Activated CD8-positive, alpha-beta memory T cell treated with anti-CD3 and anti-CD28 coated beads, Interleukin-2, amount 50 U/mL, for 24 hours (primary cell): ENCODE results near the gene TNFAIP3.
"Not testable (repeated sequence)": the region's sequence is repeated elsewhere in the genome, so short reads cannot be mapped to it uniquely, and the experiment has no call there.

Source experiments
- DNase-seq: peaks from one replicate; pipeline ENCODE4 v3.0.0-alpha.2; 2020; ENCODE audit errors: extremely low read depth

The TNFAIP3 gene

DNA sequence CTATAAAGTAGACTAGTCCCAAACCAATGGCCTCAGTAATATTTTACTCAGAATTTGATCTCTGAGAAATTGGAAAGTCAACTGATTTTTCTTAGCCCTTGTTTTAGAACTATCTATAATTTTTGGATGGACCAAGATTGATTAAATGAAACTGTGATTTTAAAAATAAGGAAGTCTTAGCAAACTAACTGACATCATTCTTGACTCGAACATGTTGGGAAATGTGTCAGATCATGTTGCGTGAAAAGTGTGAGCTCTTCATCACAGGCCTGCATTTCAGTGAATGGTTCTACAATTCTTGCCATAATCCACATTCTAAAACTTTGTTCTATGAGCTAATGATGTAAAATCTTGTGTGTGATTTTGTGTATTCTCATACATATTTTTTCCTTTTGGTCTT, 11.0 kb downstream of the TNFAIP3 start:
- DNase-seq = no peak

DNA sequence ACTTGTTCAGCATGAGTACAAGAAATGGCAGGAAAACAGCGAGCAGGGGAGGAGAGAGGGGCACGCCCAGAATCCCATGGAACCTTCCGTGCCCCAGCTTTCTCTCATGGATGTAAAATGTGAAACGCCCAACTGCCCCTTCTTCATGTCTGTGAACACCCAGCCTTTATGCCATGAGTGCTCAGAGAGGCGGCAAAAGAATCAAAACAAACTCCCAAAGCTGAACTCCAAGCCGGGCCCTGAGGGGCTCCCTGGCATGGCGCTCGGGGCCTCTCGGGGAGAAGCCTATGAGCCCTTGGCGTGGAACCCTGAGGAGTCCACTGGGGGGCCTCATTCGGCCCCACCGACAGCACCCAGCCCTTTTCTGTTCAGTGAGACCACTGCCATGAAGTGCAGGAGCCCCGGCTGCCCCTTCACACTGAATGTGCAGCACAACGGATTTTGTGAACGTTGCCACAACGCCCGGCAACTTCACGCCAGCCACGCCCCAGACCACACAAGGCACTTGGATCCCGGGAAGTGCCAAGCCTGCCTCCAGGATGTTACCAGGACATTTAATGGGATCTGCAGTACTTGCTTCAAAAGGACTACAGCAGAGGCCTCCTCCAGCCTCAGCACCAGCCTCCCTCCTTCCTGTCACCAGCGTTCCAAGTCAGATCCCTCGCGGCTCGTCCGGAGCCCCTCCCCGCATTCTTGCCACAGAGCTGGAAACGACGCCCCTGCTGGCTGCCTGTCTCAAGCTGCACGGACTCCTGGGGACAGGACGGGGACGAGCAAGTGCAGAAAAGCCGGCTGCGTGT, 11.6 kb downstream of the TNFAIP3 start:
- DNase-seq = no peak

DNA sequence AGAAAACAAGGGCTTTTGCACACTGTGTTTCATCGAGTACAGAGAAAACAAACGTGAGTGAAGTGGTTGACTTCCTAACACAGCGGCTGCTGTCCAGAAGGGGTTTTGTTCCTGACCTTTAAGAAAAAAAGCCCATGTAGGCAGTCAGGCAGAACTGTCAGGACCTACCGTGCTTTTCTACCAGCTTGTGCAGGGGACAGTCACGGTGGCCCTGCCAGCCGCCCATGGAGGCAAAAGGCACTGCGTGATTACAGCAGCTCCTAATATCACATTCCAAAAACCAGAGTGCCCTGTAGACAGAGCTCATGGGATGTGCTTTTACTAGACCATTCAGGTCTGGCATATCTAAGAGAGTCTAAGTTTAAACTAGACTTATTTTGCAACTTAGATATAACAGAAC, 12.2 kb downstream of the TNFAIP3 start:
- DNase-seq = no peak

DNA sequence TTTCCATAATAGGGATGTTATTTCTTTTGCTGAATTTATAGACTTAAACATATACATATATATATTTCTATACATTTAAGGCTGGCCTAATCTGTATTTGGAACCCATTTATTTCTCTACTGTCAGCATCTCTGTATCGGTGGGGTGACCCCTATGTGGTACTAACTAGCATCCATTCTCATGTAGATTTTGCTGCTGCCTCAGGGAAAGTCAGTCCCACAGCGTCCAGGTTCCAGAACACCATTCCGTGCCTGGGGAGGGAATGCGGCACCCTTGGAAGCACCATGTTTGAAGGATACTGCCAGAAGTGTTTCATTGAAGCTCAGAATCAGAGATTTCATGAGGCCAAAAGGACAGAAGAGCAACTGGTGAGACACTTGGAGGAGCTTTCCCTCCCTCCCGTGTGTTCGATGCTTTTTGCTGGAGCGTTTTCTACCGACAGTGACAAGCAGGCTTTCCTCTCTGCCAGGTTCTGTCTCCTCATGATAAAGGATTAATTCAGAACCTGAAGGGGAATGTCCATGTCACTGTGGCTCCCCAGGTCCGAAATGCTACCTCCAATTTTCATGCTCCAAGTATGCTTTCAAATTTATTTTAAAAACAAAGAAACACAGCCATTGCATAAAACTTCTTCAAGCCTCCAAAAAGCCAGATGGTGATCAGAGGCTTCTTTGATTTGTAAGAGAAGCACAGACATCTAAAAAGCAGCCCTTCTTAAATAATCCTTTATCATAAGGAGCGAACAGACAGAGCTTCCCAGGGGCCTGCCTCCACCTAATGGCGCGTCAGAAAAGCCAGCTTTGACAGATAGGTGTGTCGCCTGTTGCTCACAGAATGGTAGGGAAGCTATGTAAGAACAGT, 13.1 kb downstream of the TNFAIP3 start:
- DNase-seq = no peak

DNA sequence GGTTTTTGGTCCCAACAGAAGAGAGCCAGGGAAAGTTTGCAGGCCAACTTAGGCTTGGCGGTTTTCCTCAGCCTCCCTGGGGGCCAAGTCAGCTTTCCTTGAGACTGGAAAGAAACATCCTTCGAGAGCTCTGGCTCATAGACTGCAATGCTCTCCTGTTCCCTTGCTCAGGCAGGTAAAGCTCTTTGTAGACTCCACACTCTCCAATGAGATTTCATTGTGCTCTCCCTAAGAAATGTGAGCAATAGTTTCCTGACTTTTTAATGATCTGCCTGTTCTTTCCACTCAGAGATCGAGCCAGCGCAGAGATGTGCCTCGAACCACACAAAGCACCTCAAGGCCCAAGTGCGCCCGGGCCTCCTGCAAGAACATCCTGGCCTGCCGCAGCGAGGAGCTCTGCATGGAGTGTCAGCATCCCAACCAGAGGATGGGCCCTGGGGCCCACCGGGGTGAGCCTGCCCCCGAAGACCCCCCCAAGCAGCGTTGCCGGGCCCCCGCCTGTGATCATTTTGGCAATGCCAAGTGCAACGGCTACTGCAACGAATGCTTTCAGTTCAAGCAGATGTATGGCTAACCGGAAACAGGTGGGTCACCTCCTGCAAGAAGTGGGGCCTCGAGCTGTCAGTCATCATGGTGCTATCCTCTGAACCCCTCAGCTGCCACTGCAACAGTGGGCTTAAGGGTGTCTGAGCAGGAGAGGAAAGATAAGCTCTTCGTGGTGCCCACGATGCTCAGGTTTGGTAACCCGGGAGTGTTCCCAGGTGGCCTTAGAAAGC, 13.9 kb downstream of the TNFAIP3 start:
- DNase-seq = no peak

DNA sequence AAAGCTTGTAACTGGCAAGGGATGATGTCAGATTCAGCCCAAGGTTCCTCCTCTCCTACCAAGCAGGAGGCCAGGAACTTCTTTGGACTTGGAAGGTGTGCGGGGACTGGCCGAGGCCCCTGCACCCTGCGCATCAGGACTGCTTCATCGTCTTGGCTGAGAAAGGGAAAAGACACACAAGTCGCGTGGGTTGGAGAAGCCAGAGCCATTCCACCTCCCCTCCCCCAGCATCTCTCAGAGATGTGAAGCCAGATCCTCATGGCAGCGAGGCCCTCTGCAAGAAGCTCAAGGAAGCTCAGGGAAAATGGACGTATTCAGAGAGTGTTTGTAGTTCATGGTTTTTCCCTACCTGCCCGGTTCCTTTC, 14.4 kb downstream of the TNFAIP3 start:
- DNase-seq = no peak

DNA sequence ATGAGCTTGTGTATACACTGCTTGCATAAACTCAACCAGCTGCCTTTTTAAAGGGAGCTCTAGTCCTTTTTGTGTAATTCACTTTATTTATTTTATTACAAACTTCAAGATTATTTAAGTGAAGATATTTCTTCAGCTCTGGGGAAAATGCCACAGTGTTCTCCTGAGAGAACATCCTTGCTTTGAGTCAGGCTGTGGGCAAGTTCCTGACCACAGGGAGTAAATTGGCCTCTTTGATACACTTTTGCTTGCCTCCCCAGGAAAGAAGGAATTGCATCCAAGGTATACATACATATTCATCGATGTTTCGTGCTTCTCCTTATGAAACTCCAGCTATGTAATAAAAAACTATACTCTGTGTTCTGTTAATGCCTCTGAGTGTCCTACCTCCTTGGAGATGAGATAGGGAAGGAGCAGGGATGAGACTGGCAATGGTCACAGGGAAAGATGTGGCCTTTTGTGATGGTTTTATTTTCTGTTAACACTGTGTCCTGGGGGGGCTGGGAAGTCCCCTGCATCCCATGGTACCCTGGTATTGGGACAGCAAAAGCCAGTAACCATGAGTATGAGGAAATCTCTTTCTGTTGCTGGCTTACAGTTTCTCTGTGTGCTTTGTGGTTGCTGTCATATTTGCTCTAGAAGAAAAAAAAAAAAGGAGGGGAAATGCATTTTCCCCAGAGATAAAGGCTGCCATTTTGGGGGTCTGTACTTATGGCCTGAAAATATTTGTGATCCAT, 15.3 kb downstream of the TNFAIP3 start:
- no peak for DNase-seq

DNA sequence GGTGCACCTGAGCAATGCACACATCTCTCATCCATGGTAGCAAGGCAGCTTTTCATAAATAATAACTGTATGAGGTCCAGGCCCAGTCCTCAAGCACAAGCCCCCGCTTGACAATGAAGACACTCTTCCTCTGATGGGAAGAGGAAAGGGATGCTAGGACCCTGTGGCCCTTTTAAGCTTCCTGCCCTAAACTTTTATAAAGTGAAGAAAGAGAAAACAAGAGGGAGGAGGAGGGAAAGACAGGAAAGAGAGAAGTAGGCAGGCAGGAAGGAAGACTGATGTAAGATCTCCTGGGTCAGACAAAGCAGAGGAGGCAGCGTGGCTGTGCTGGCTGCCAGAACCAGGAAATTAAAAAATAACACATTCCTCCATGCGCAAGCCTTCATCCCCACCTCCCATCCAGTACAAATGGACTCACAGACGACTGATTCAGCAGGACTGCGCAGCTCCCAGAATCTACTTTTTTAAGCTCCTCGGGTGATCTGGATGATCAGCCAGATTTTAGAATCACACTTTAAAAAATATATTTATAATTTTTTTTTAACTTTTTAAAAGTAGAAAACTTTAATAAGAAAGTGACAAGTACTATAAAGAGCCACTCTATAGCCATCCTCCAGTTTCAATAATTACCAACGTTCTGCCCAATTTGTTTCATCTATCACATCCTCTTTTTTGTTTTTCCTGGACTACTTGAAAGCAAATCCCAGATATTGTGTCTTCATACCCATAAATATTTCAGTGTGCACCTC, 16.5 kb downstream of the TNFAIP3 start:
- no peak for DNase-seq

DNA sequence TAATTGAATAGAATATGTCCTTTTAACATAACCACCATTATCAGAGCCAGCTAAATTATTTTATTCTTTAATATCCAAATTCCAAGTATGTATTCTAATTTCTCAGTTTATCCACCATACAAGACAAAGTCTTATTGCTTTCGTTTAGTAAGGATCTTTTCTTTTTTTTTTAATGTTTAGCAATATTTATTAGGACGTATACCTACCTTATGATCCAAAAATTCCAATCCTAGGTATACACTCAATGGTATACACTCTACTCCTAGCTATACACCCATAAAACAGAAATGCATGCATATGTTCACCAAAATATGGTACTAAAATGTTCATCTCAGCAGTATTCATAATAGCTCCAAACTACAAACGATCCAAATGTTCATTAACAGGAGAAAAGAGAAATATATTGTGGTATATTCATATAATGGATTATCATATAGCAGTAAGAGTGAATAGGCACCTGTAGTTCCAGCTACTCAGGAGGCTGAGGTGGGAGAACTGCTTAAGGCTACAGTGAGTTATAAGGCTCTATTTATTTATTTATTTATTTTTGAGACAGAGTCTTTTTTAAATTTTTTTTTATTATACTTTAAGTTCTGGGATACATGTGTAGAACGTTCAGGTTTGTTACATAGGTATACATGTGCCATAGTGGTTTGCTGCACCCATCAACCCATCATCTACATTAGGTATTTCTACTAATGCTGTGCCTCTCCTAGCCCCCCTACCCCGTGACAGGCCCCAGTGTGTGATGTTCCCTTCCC, 17.3 kb downstream of the TNFAIP3 start:
- no peak for DNase-seq

DNA sequence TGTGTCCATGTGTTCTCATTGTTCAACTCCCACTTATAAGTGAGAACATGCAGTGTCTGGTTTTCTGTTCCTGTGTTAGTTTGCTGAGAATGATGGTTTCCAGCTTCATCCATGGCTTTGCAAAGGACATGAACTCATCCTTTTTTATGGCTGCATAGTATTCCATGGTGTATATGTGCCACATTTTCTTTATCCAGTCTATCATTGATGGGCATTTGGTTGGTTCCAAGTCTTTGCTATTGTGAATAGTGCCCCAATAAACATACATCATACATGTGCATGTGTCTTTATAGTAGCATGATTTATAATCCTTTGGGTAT, 17.8 kb downstream of the TNFAIP3 start:
- DNase-seq = not testable (repeated sequence)

DNA sequence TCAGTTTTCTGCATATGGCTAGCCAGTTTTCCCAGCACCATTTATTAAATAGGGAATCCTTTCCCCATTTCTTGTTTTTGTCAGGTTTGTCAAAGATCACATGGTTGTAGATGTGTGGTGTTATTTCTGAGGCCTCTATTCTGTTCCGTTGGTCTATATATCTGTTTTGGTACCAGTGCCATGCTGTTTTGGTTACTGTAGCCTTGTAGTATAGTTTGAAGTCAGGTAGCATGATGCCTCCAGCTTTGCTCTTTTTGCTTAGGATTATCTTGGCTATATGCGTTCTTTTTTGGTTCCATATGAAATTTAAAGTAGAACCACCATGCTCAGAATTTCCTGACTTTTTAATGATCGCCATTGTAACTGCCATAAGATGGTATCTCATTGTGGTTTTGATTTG, 19.2 kb downstream of the TNFAIP3 start:
- DNase-seq = not testable (repeated sequence)

DNA sequence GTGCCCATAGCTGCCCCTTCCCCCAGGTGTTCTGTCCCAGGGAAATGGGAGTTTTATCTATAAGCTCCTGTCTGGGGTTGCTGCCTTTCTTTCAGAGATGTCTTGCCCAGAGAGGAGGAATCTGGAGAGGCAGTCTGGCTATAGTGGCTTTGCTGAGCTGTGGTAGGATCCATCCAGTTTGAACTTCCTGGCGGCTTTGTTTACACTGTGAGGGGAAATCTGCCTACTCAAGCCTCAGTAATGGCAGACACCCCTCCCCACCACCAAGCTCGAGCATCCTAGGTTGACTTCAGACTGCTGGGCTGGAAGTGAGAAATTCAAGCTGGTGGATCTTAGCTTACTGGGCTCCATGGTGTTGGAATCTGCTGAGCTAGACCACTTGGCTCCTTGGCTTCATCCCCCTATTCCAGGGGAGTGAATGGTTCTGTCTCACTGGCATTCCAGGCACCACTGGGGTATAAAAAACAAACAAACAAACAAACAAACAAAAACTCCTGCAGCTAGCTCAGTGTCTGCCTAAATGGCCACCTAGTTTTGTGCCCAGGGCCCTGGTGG, 24.0 kb downstream of the TNFAIP3 start:
- no peak for DNase-seq

DNA sequence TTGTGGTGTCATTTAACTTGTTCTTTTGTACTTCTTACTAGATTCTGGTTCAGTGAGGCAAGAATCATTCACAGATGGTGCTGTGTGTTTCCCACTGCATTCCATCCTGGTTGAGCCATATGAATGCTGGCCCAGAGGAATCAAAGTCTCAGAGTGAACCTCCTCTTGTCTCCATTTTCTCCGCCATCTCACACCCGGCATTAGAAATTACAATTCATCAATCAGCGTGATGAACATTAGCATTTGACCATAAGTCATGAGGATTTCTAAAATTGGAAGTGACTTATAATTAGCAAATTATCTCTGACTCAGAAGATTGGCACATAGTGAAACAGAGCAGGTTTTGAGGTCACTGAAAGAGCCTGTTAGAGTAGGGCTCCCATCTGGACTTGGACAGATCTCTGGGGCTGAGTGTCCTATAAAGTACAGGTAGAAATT, 25.2 kb downstream of the TNFAIP3 start:
- DNase-seq = no peak

DNA sequence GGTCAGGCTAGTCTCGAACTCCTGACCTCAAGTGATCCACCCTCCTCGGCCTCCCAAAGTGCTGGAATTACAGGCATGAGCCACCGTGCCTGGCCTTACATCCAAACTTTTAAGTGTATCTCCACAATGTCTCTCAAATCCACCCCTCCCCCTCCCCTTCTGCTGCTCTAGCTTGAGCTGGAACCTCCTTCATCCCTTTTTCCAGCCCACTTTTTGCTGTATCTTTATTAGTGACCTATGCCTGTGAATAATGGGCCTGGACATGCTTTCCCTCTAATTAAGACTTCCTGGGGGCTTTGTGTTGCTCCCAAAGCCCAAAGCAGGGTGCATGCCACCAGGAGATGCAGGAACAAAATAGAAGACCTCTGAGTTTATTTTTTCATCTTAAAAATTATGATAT, 26.1 kb downstream of the TNFAIP3 start:
- no peak for DNase-seq

DNA sequence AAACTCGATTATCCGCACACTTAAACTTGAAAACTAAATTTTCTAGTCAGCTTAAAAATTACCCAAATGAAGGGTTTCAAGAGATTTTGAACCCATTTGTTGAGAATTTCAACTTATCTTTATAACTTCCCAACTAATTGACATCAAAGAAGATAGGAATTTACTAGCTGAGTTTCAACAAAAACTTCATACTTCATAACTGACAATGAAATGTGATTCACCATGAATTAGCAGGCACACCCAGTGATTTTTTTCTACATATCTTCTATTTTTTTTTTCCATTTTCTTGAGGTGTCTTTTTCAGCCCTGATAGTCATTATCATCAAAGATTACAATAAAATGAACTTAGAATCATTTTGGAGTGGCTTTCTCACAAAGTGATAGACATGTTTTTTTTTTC, 26.7 kb downstream of the TNFAIP3 start:
- DNase-seq = no peak

DNA sequence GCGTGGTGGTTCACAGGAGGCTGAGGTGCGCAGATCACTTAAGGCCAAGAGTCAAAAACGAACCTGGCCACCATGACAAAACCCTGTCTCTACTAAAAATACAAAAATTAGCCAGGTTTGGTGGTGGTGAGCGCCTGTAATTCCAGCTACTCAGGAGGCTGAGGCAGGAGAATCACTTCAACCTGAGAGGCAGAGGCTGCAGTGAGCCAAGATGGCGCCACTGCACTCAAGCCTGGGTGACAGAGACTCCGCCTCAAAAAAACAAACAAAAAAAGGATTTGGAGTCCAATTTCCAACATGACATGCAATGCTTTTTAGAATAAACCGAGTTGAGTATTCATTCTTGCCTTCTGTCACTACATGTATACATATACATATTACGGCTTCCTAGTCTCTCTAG, 27.3 kb downstream of the TNFAIP3 start:
- not testable (repeated sequence) for DNase-seq

DNA sequence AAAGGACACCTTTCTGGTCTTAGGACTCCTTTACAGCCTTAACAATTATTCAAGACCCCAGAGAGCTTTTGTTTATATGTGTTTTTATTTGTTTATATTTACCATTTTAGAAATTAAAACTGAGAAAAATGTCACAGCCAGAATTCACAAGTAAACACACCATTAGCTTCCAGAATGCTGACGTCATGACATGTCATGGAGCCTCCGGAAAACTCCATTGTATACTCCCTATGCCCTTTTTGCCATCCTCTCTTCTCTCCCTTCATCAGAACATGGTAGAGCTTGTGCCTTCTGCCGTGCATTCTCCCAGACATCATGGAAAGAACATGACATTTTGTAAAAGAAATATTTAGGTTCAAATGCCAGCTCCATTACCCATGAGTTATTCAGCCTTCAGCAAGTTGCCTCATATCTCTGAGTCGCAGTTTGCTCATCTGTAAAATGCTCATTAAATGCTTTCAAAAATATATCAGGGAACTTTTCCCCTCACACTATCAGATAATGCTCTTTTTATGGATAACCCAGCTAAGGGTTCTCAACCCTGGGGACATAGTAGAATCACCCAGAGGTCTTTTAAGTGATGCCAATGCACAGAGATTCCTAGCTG, 27.8 kb downstream of the TNFAIP3 start:
- no peak for DNase-seq

DNA sequence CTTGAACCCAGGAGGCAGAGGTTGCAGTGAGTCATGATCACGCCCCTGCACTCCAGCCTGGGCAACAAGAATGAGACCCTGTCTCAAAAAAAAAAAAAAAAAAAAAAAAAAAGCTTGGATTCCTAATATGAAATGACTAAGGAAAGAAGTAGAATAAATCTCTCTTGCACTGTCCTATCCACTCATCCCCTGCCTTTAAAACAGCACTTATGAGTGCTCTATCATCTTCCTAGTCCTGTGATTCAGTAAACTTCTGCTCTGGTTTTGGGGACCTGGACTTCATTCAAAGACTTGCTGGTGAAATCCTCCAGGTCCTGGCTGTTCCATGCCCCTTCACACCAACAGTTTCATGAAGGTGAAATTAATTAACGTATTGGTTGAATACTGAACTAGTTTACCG, 29.6 kb downstream of the TNFAIP3 start:
- DNase-seq = no peak

DNA sequence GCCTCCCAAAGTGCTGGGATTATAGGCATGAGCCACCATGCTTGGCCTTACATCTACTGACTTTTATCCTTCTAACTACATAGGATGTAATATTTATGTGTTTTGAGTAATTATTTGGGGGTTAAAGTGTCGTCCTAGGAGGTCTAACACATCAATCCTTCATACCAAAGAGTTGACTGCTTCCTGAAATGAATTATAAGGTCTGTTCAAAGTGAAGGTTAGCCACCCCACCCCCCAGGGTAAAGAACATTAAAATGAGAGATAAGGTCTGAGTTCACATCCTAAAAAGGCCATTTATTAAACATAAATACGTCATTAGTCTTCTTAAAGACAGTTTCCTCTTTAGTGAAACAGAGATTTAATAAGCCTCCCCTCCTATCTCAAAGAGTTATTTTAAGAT, 33.8 kb downstream of the TNFAIP3 start:
- DNase-seq = no peak

DNA sequence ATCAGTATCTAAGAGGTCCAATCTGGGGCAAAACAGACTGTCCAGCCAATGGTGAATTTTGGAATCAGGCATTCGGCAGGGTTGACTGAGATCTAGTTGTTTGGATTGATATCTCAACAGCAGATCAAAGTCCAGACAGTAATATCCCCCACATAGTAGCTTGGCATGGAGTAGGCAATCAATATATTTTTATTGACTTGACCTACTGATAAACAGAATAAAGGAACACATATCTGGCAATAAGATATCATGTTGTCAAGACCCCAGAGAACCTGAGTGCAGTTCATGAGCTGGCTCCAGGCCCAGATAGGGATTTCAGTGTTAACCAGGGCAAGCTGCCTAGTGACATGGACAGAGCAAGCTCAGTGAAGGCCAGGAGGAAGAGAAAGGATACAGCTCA, 34.4 kb downstream of the TNFAIP3 start:
- DNase-seq = no peak
